ENCODE measurements around the gene WDR75. TPM values are rescaled to one million over a fixed set of nuclear protein-coding genes. Genes with fewer than 3 reads are reported as not detected.
A peak's percentile ranks its signal among the peaks of the same experiment; 100 is the strongest.
"Not testable (repeated sequence)": the region's sequence is repeated elsewhere in the genome, so short reads cannot be mapped to it uniquely, and the experiment has no call there.

Gene WDR75
- total RNA-seq, 1 donor from 2014 or later, result 33.6 TPM

- H3K4me3 ChIP-seq (ENCODE audit: low read depth, low read length), result no peak overlapping the region
- no peak for TF ChIP-seq CTCF (conservative IDR thresholded peaks at IDR 0.05; ENCODE audit: low read depth, low read length)
- no peak for DNase-seq (ENCODE audit: low read depth)
These were observed 16.3 kb upstream of the WDR75 start for GRCh38 chr2:189424961-189425360.

DNA sequence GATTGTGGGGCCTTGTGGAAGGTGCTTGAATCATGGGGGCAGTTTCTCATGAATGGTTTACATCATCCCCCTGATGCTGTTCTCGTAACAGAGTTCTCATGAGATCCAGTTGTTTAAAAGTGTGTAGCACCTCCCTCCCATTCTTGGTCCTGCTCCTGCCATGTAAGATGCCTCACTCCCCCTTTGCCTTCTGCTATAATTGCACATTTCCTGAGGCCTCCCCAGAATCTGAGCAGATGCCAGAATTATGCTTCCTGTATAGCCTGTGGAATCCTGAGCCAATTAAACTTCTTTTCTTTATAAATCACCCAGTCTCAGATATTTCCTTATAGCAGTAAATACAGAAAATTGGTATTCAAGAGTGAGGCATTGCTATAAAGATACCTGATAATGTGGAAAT is 15.6 kb upstream of the WDR75 start:
- no peak for DNase-seq (ENCODE audit: low read depth)
- H3K4me3 ChIP-seq (ENCODE audit: low read depth, low read length), result no peak overlapping the region
- TF ChIP-seq CTCF (conservative IDR thresholded peaks at IDR 0.05; ENCODE audit: low read depth, low read length), result no peak

DNA sequence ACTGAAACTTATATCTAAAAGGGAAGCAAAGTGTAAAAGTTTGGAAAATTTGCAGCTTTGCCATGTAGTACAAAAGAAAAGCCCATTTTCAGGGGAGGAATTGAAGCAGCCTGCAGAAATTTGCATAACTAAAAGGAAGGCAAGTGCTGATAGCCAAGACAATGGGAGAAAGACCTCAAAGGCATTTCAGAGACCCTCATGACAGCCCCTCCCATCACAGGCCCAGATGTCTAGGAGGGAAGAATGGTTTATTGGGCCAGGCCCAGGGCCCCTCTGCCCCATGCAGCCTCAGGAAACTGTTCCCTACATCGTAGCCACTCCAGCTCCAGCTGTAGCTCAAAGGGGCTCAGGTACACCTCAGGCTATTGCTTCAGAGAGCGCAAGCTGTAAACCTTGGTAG is 14.4 kb upstream of the WDR75 start:
- no peak for TF ChIP-seq CTCF (conservative IDR thresholded peaks at IDR 0.05; ENCODE audit: low read depth, low read length)
- H3K4me3 ChIP-seq (ENCODE audit: low read depth, low read length), result no peak overlapping the region
- DNase-seq (ENCODE audit: low read depth), result no peak

DNA sequence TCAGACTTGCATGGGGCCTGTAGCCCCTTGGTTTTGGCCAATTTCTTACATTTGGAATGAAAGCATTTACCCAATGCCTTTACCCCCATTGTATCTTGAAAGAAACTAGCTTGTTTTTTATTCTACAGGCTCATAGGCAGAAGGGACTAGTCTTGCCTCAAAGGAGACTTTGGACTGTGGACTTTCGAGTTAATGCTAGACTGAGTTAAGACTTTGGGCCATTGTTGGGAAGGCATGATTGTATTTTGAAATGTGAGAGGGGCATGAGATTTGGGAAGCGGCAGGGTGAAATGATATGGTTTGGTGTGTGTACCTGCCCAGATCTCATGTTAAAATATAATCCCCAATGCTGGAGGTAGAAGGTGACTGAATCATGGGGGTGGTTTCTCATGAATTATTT is 13.4 kb upstream of the WDR75 start:
- DNase-seq (ENCODE audit: low read depth), result no peak
- H3K4me3 ChIP-seq (ENCODE audit: low read depth, low read length), result no peak overlapping the region
- no peak for TF ChIP-seq CTCF (conservative IDR thresholded peaks at IDR 0.05; ENCODE audit: low read depth, low read length)

DNA sequence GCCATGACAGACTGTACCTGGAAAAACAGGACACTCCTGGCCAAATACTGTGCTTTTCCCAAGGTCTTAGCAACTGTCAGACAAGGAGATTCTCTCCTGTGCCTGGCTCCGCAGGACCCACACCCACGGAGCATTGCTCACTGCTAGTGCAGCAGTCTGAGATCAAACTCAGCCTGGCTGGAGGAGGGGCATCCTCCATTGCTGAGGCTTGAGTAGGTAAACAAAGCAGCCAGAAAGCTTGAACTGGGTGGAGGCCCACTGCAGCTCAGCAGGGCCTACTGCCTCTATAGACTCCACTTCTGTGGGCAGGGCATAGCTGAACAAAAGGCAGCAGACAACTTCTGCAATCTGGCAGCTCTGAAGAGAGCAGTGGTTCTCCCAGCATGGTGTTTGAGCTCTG is 10.8 kb upstream of the WDR75 start:
- not testable (repeated sequence) for H3K4me3 ChIP-seq (ENCODE audit: low read depth, low read length); DNase-seq (ENCODE audit: low read depth)

GRCh38 chr2:189435803-189436202 is 5.5 kb upstream of the WDR75 start:
- H3K4me3 ChIP-seq (ENCODE audit: low read depth, low read length); DNase-seq (ENCODE audit: low read depth): not testable (repeated sequence)

DNA sequence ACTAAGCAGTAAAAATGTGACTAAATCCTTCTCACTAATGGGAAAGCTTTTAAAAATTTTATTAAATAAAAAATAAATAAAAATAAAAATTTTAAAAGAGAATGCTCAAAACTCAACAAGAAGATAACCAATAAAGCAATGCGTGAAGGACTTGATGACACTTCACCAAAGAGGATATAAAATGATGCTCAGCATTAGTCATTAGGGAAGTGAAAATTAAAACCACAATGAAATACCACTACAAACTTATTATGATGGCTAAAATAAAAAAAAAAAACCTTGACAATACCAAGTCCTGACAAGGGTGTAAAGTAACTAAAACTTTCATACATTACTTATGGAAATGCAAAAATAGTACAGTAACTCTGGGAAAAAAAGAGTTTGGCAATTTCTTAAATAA is 3.3 kb upstream of the WDR75 start:
- no peak for TF ChIP-seq CTCF (conservative IDR thresholded peaks at IDR 0.05; ENCODE audit: low read depth, low read length)
- no peak for DNase-seq (ENCODE audit: low read depth)
- no peak overlapping the region for H3K4me3 ChIP-seq (ENCODE audit: low read depth, low read length)

DNA sequence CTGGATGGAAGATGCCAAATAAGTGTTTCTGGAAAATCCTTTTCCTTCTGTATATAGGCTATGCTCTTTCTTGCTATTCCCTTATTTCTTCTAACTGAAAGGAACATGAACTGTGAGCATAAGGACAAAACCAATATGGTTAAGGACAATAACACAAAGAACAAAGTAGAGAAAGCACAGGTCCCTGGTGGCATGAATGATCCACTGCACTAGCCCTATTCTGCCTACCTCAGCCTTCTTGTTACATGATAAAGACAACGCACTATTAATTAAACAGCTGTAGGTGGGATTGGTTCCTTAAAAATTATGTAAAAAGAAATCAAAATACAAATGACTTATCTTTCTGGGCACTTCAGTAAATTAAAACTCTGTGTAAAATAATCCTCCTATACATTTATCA is 1.9 kb upstream of the WDR75 start:
- peak; percentile 28 for TF ChIP-seq CTCF (conservative IDR thresholded peaks at IDR 0.05; ENCODE audit: low read depth, low read length)
- no peak for DNase-seq (ENCODE audit: low read depth)
- H3K4me3 ChIP-seq (ENCODE audit: low read depth, low read length), result no peak overlapping the region

Data from epithelial cell of proximal tubule (primary cell).